ENCODE results near the gene CD300H. TPM values are rescaled to one million over a fixed set of nuclear protein-coding genes. Genes with fewer than 3 reads are reported as not detected.

The CD300H gene
- total and polyA plus RNA-seq, 8 donors: 0.32 to 0.76 (median 0.64) TPM; not detected in 5

DNA sequence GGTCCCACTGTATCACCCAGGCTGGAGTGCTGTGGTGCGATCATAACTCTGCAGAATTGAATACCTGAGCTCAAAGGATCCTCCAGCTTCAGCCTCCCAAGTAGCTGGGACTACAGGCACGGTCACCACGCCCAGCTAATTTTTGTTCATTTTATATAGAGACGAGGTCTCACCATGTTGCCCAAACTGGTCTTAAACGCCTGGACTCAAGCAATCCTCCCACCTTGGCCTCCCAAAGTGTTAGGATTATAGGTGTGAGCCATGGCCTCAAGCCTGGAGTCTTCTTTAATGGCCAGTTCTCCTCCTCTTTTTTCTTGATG is 36.5 kb downstream of the CD300H start:
- peak overlapping the region in 1 of 2 donors; percentile 62 for H3K27ac ChIP-seq

DNA sequence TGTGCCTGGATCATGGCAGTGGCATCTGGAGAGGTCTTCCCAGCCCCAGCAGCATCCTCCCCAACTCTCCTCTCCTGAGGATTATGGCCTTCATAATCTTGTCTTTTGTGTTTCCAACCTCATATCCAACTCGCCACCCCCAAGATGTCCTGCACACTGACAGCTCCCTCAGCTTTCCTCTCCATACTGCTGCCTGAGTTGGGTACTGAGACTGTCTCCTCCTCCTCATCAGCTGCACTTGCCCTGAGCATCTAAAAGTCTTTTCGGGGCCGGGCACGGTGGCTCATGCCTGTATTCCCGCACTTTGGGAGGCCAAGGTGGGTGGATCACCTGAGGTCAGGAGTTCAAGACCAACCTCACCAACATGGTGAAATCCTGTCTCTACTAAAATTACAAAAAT is 38.1 kb downstream of the CD300H start:
- DNase-seq: peak in 1 of 4 donors; percentile 13

More for the DNA sequence above, 36.5 kb downstream of the CD300H start:
- H3K4me1 ChIP-seq: peaks cover 0 to 63% of the 10 kb centered on the region in 2 donors
- no peak for ATAC-seq
- H3K36me3 ChIP-seq: no peaks in the 10 kb centered on the region
- intact Hi-C loops (cut with DNase I): no loop called here
- no peak for TF ChIP-seq CTCF (IDR thresholded peaks at IDR 0.05)
- peak in 1 of 4 donors; percentile 10 for DNase-seq
- H3K27me3 ChIP-seq: peaks cover 0 to 22% of the 10 kb centered on the region in 2 donors
- no peak overlapping the region for H3K4me3 ChIP-seq
- H3K9me3 ChIP-seq: no peaks in the 10 kb centered on the region

DNA sequence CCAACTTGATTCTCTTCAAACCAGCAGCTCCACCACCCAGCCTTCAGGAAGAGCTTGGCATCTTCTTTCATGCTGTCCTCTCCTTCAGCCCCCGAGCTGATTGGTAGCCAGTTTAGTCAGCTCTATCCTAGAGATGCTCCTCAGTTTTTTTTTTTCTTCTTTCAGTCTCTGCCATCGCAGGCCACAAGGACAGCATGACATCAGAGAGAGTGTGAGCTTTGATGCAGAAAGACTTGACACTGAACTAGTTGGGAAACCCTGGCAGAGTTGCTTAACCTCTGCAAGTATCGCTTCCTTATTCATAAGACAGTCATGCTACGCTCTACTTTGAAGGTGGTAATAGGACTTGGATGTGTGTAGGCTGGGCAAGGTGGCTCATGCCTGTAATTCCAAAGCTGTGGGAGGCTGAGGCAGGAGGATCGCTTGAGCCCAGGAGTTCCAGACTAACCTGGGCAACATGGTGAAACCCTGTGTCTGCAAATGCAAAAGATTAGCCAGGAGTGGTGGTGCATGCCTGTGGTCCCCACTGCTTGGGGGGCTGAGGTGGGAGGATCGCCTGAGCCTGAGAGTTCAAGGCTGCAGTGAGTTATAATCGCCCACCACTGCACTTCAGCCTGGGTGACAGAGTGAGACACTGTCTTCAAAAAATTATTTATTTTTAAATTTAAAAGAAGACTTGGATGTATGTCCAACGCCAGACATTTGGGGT is 38.7 kb downstream of the CD300H start:
- H3K27me3 ChIP-seq: peaks cover 0 to 10% of the 10 kb centered on the region in 2 donors
- no peak for TF ChIP-seq CTCF (IDR thresholded peaks at IDR 0.05)
- DNase-seq (peak in 1 of 4 donors; percentile 67), ATAC-seq (peak; percentile 40)
- H3K9me3 ChIP-seq: no peaks in the 10 kb centered on the region
- intact Hi-C loops (cut with DNase I): no loop called here
- H3K36me3 ChIP-seq: no peaks in the 10 kb centered on the region
- peak overlapping the region in 1 of 2 donors; percentile 73 for H3K27ac ChIP-seq
- H3K4me3 ChIP-seq: no peak overlapping the region
- peaks cover 0 to 82% of the 10 kb centered on the region in 2 donors for H3K4me1 ChIP-seq

More for the DNA sequence above, 38.1 kb downstream of the CD300H start:
- no peak for TF ChIP-seq CTCF (IDR thresholded peaks at IDR 0.05)
- H3K27ac ChIP-seq: peak overlapping the region in 1 of 2 donors; percentile 73
- no peaks in the 10 kb centered on the region for H3K9me3 ChIP-seq
- no peak overlapping the region for H3K4me3 ChIP-seq
- H3K27me3 ChIP-seq: peaks cover 0 to 10% of the 10 kb centered on the region in 2 donors
- H3K4me1 ChIP-seq: peaks cover 0 to 78% of the 10 kb centered on the region in 2 donors
- no peaks in the 10 kb centered on the region for H3K36me3 ChIP-seq
- intact Hi-C loops (cut with DNase I): no loop called here
- ATAC-seq: no peak

- H3K27ac ChIP-seq: peak overlapping the region in 1 of 2 donors; percentile 73
- no peak for DNase-seq
- H3K9me3 ChIP-seq: peaks cover 0 to 6% of the 10 kb centered on the region in 2 donors
- no peaks in the 10 kb centered on the region for H3K36me3 ChIP-seq
- intact Hi-C loops (cut with DNase I): no loop called here
- TF ChIP-seq CTCF (IDR thresholded peaks at IDR 0.05): no peak
- H3K4me3 ChIP-seq: no peak overlapping the region
- peaks cover 0 to 10% of the 10 kb centered on the region in 2 donors for H3K27me3 ChIP-seq
- no peak for ATAC-seq
- peaks cover 0 to 84% of the 10 kb centered on the region in 2 donors for H3K4me1 ChIP-seq
Observed at GRCh38 chr17:74527756-74528155, 39.6 kb downstream of the CD300H start.

- H3K4me1 ChIP-seq: peaks cover 0 to 84% of the 10 kb centered on the region in 2 donors
- no peaks in the 10 kb centered on the region for H3K36me3 ChIP-seq
- intact Hi-C loops (cut with DNase I): no loop called here
- no peak for TF ChIP-seq CTCF (IDR thresholded peaks at IDR 0.05)
- no peak overlapping the region for H3K4me3 ChIP-seq
- ATAC-seq (no peak), DNase-seq (no peak)
- H3K27ac ChIP-seq: peak overlapping the region in 1 of 2 donors; percentile 73
- H3K27me3 ChIP-seq: peaks cover 0 to 9% of the 10 kb centered on the region in 2 donors
- peaks cover 0 to 6% of the 10 kb centered on the region in 2 donors for H3K9me3 ChIP-seq
Observed at GRCh38 chr17:74527081-74527480, 40.2 kb downstream of the CD300H start.

Data from left lung (tissue), 10 donors.